ENCODE results near the gene B3GALT2.

The B3GALT2 gene

GRCh38 chr1:193140254-193140653 is 46.2 kb downstream of the B3GALT2 start:
- no peaks in the 10 kb centered on the region for H3K27me3 ChIP-seq (ENCODE audit: insufficient read depth, poor library complexity, severe bottlenecking)
- TF ChIP-seq POLR2AphosphoS5 (IDR thresholded peaks at IDR 0.05; ENCODE audit: low read depth) (no peak), CTCF (IDR thresholded peaks at IDR 0.05; ENCODE audit: insufficient read depth, low read length) (no peak)
- H3K27ac ChIP-seq (replicated peaks): no peak overlapping the region
- no peak for DNase-seq (ENCODE audit: low read depth in 1 of 2, low spot score in 1 of 2)
- no peak overlapping the region for H3K4me3 ChIP-seq (replicated peaks; ENCODE audit: insufficient read depth, low read length)

GRCh38 chr1:193131266-193131860 is 55.0 kb downstream of the B3GALT2 start:
- no peak for TF ChIP-seq CTCF (IDR thresholded peaks at IDR 0.05; ENCODE audit: insufficient read depth, low read length)
- TF ChIP-seq POLR2AphosphoS5 (IDR thresholded peaks at IDR 0.05; ENCODE audit: low read depth): no peak
- no peak for TF ChIP-seq REST (IDR thresholded peaks at IDR 0.05; ENCODE audit: insufficient replicate concordance, low read depth)
- no peak for TF ChIP-seq GABPA (IDR thresholded peaks at IDR 0.05; ENCODE audit: low read depth)
- TF ChIP-seq SPI1 (IDR thresholded peaks at IDR 0.05; ENCODE audit: borderline replicate concordance, low read depth): no peak
- DNase-seq (ENCODE audit: low read depth in 1 of 2, low spot score in 1 of 2): no peak
- H3K27ac ChIP-seq (replicated peaks): no peak overlapping the region
- H3K4me3 ChIP-seq (replicated peaks; ENCODE audit: insufficient read depth, low read length): no peak overlapping the region
- no peaks in the 10 kb centered on the region for H3K27me3 ChIP-seq (ENCODE audit: insufficient read depth, poor library complexity, severe bottlenecking)

Small RNA genes within 50 kb of the gene (microRNA-seq; reads per million reads assigned to microRNA genes)
- gene MIR1278: 16.9 reads per million, percentile 43 among the genes with 10 or more reads in this experiment

Measured in HL-60 (cell line).